ENCODE measurements around the gene BACE2.
"Not testable (repeated sequence)": the region's sequence is repeated elsewhere in the genome, so short reads cannot be mapped to it uniquely, and the experiment has no call there.

Gene BACE2

GRCh38 chr21:41186755-41187536 is 19.0 kb downstream of the BACE2 start:
- DNase-seq = no peak

GRCh38 chr21:41187537-41188025 is 19.6 kb downstream of the BACE2 start:
- DNase-seq = no peak

- DNase-seq = no peak
Measured at GRCh38 chr21:41188486-41189149, 20.7 kb downstream of the BACE2 start.

- DNase-seq = no peak
Measured at GRCh38 chr21:41189150-41189745, 21.3 kb downstream of the BACE2 start.

- DNase-seq = not testable (repeated sequence)
Measured at GRCh38 chr21:41192552-41192951, 24.6 kb downstream of the BACE2 start.

GRCh38 chr21:41195311-41195710 is 27.4 kb downstream of the BACE2 start:
- DNase-seq = no peak

- no peak for DNase-seq
Measured at GRCh38 chr21:41196993-41197392, 29.0 kb downstream of the BACE2 start.

GRCh38 chr21:41197582-41197981 is 29.6 kb downstream of the BACE2 start:
- no peak for DNase-seq

- DNase-seq = not testable (repeated sequence)
Measured at GRCh38 chr21:41198647-41199046, 30.7 kb downstream of the BACE2 start.

GRCh38 chr21:41199123-41199522 is 31.2 kb downstream of the BACE2 start:
- DNase-seq = no peak

- DNase-seq = no peak
Measured at GRCh38 chr21:41199588-41199987, 31.6 kb downstream of the BACE2 start.

GRCh38 chr21:41201385-41201784 is 33.4 kb downstream of the BACE2 start:
- DNase-seq = no peak

GRCh38 chr21:41204736-41205135 is 36.8 kb downstream of the BACE2 start:
- DNase-seq = no peak

GRCh38 chr21:41207401-41208375 is 39.7 kb downstream of the BACE2 start:
- DNase-seq = no peak

GRCh38 chr21:41208376-41208763 is 40.4 kb downstream of the BACE2 start:
- DNase-seq = no peak

GRCh38 chr21:41209016-41209619 is 41.2 kb downstream of the BACE2 start:
- no peak for DNase-seq

- no peak for DNase-seq
Measured at GRCh38 chr21:41210426-41211059, 42.6 kb downstream of the BACE2 start.

GRCh38 chr21:41211060-41211805 is 43.3 kb downstream of the BACE2 start:
- DNase-seq = no peak

- no peak for DNase-seq
Measured at GRCh38 chr21:41213021-41213420, 45.1 kb downstream of the BACE2 start.

- DNase-seq = no peak
Measured at GRCh38 chr21:41215856-41216408, 48.0 kb downstream of the BACE2 start.

GRCh38 chr21:41216486-41216885 is 48.5 kb downstream of the BACE2 start:
- no peak for DNase-seq
